PC-9 (cell line): ENCODE data around the gene ACBD6. TPM values are rescaled to one million over a fixed set of nuclear protein-coding genes. Genes with fewer than 3 reads are reported as not detected.

Source experiments
- BruUV-seq: library from RNA; stranded (reverse); fragments of 400-500 nt; replicated peaks from 2 replicates; lab custom pipeline; 2021; lab: Mats Ljungman, UMichigan
- CTCF ChIA-PET: fragments of 300-600 bp; sonication (Branson Sonifier 250); formaldehyde crosslinking; loops from one replicate; lab custom pipeline; 2022; ENCODE audit warnings: antibody characterized with exemption; lab: Charles Lee
- POLR2A ChIA-PET: fragments of 300-600 bp; sonication (Branson Sonifier 250); formaldehyde crosslinking; loops from one replicate; lab custom pipeline; 2022; ENCODE audit warnings: antibody characterized with exemption; ENCODE audit not compliant: unreplicated experiment; lab: Charles Lee
- DNase-seq, 2 experiments: peaks; one replicate each; pipeline versions ENCODE4 v3.0.0 to v3.0.0-alpha.2; 2015 to 2022; ENCODE audit warnings: mixed read lengths in 1 of 2
- H2AFZ ChIP-seq: fragments of 200-600 bp; sonication (generic); 2 replicates; pipeline ENCODE4 v1.8.1; 2017; ENCODE audit warnings: antibody characterized with exemption
- H3F3A ChIP-seq: fragments of 200-600 bp; sonication (generic); 2 replicates; pipeline ENCODE4 v1.8.1; 2017; ENCODE audit warnings: antibody characterized with exemption, mild to moderate bottlenecking, low read depth; ENCODE audit not compliant: insufficient read depth
- H3K27ac ChIP-seq: fragments of 200-600 bp; sonication (generic); 2 replicates; pipeline ENCODE4 v1.6.1; 2016; ENCODE audit warnings: mixed run types
- H3K27me3 ChIP-seq: fragments of 200-600 bp; sonication (generic); 2 replicates; pipeline ENCODE4 v1.6.1; 2016; ENCODE audit warnings: low read depth, mixed run types; ENCODE audit not compliant: insufficient read depth
- H3K36me3 ChIP-seq: fragments of 200-600 bp; sonication (generic); 2 replicates; pipeline ENCODE4 v1.6.1; 2016; ENCODE audit warnings: low read depth, mixed run types
- H3K4me1 ChIP-seq: fragments of 200-600 bp; sonication (generic); replicated peaks from 2 replicates; pipeline ENCODE4 v1.6.1; 2016; ENCODE audit warnings: mixed run types; ENCODE audit not compliant: insufficient read depth
- H3K4me2 ChIP-seq: fragments of 200-600 bp; sonication (generic); 2 replicates; pipeline ENCODE4 v1.6.1; 2017; ENCODE audit warnings: mixed run types
- H3K4me3 ChIP-seq: fragments of 200-600 bp; sonication (generic); 2 replicates; pipeline ENCODE4 v1.6.1; 2016; ENCODE audit warnings: mixed run types
- H3K79me2 ChIP-seq: fragments of 200-600 bp; sonication (generic); 2 replicates; pipeline ENCODE4 v1.6.1; 2017; ENCODE audit warnings: low read depth, mixed run types
- H3K9me2 ChIP-seq: fragments of 200-600 bp; sonication (generic); 2 replicates; pipeline ENCODE4 v1.8.1; 2017; ENCODE audit warnings: mild to moderate bottlenecking; ENCODE audit not compliant: insufficient read depth
- H3K9me3 ChIP-seq: fragments of 200-600 bp; sonication (generic); 2 replicates; pipeline ENCODE4 v1.8.1; 2016; ENCODE audit warnings: low read depth; ENCODE audit not compliant: insufficient read depth
- H4K20me1 ChIP-seq: fragments of 200-600 bp; sonication (generic); 2 replicates; pipeline ENCODE4 v1.8.1; 2017; ENCODE audit not compliant: insufficient read depth
- EZH2 ChIP-seq: fragments of 200-600 bp; sonication (generic); IDR thresholded peaks from 2 replicates; pipeline ENCODE4 v1.8.0; 2017; ENCODE audit warnings: antibody characterized with exemption, low read depth
- intact Hi-C: fragments of 100-400 bp; cut with micrococcal nuclease; formaldehyde crosslinking; loops from one replicate; pipeline ENCODE4 v1.10.0; 2022; ENCODE audit not compliant: unreplicated experiment
- total RNA-seq: library from RNA; stranded (reverse); gene quantifications from 2 replicates; pipeline ENCODE4 v1.2.3, GENCODE V29; 2021
- TF ChIP-seq, protein P1 (sequence below): fragments of 200-600 bp; sonication (generic); conservative IDR thresholded peaks from 2 replicates; pipeline ENCODE4 v1.6.1; 2017; ENCODE audit warnings: mixed run types, antibody characterized with exemption, mild to moderate bottlenecking, moderate library complexity

Gene ACBD6
- total RNA-seq, 1 experiment from 2014 or later = 61.0 TPM

DNA sequence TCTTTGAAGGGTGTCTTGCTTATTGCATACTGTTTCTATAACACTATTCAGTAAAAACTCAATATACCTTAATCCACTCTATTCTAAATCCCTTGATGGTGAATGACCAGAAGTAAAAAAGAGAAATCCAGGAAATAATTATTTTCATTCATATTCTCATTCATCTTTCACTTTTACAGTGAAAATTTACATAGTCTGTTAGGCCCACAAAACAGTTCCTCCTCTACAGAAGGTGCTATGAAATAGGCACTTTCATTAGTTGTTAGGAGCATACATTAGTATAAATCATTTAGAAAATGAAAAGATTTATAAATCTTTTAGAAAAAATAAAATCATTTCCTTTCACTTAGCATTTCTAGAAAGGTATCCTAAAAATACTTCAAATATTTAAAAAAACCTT, 157.2 kb downstream of the ACBD6 start:
- no peaks in the 10 kb centered on the region for H3K27me3 ChIP-seq
- ChIA-PET POLR2A (no interaction called here), CTCF (no interaction called here)
- H4K20me1 ChIP-seq = no peaks in the 10 kb centered on the region; the same call in 1 of the 2 replicates
- no peaks in the 10 kb centered on the region for H3K9me2 ChIP-seq
- H3K4me3 ChIP-seq = no peak overlapping the region
- no peak overlapping the region for H3K27ac ChIP-seq
- intact Hi-C loops = no loop called here
- H3K4me2 ChIP-seq = no peak overlapping the region
- no peaks in the 10 kb centered on the region for H3K36me3 ChIP-seq
- DNase-seq = no peak
- H3F3A ChIP-seq = no peaks in the 10 kb centered on the region; the same call in 1 of the 2 replicates
- TF ChIP-seq, protein P1, sequence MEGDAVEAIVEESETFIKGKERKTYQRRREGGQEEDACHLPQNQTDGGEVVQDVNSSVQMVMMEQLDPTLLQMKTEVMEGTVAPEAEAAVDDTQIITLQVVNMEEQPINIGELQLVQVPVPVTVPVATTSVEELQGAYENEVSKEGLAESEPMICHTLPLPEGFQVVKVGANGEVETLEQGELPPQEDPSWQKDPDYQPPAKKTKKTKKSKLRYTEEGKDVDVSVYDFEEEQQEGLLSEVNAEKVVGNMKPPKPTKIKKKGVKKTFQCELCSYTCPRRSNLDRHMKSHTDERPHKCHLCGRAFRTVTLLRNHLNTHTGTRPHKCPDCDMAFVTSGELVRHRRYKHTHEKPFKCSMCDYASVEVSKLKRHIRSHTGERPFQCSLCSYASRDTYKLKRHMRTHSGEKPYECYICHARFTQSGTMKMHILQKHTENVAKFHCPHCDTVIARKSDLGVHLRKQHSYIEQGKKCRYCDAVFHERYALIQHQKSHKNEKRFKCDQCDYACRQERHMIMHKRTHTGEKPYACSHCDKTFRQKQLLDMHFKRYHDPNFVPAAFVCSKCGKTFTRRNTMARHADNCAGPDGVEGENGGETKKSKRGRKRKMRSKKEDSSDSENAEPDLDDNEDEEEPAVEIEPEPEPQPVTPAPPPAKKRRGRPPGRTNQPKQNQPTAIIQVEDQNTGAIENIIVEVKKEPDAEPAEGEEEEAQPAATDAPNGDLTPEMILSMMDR = no peak
- no peak for TF ChIP-seq EZH2
- H3K79me2 ChIP-seq = 0 out of 2 replicates have a peak, but pooled peaks cover under 1% of the 10 kb centered on the region
- no peak overlapping the region for H2AFZ ChIP-seq
- no TSS peak for BruUV-seq
- no peaks in the 10 kb centered on the region for H3K4me1 ChIP-seq
- H3K9me3 ChIP-seq = no peaks in the 10 kb centered on the region

DNA sequence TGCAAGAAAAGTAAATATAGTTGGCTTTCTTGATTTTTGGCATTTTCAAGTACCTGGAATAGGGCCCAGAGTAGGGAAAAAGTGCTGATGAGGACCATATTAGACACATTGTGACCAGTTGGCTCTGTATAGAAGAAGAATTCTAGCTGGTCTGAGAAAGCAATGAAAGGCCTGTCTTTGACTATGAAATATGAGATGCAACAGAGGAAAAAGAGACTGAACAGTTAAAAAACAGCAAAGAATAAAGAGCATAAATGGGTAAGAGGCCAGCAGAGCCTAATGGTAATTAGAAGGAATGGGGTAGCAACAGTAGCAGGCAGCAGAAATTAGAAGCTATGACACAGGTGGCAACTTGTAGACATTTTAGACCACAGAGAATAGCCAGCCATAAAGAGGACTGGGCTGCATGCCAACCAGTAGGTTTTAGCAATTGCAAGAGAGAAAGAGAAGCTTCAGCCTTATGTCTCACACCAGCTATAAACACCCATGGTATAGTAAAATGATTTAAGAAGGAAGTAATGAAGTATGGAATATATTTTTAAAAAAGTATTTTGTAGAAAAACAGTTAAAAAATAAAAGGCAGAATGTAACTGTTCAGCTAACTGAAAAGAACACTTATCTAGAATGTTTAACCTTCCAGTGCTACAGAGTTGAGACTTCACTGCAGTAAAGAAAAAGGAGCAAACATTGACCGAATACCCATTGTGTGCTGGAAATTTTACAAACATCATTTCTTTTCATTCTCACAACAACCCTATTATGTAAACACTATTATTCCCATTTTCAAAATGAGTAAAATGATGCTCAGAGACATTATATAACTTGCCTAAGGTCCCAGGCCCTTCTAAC, 158.2 kb downstream of the ACBD6 start:
- CTCF ChIA-PET = no interaction called here
- no peaks in the 10 kb centered on the region for H3K9me3 ChIP-seq
- no peak for DNase-seq
- BruUV-seq = no TSS peak
- 0 out of 2 replicates have a peak, but pooled peaks cover 3% of the 10 kb centered on the region for H3K79me2 ChIP-seq
- no peak overlapping the region for H2AFZ ChIP-seq
- no peak for TF ChIP-seq EZH2
- TF ChIP-seq, protein P1 = no peak
- no peak overlapping the region for H3K27ac ChIP-seq
- no peaks in the 10 kb centered on the region for H3K9me2 ChIP-seq
- no peaks in the 10 kb centered on the region for H3K36me3 ChIP-seq
- H3K27me3 ChIP-seq = no peaks in the 10 kb centered on the region
- H4K20me1 ChIP-seq = no peaks in the 10 kb centered on the region; the same call in 1 of the 2 replicates
- intact Hi-C loops = no loop called here
- no peak overlapping the region for H3K4me3 ChIP-seq
- no peak overlapping the region for H3K4me2 ChIP-seq
- no peaks in the 10 kb centered on the region for H3K4me1 ChIP-seq
- POLR2A ChIA-PET = no interaction called here
- H3F3A ChIP-seq = no peaks in the 10 kb centered on the region; the same call in 1 of the 2 replicates

DNA sequence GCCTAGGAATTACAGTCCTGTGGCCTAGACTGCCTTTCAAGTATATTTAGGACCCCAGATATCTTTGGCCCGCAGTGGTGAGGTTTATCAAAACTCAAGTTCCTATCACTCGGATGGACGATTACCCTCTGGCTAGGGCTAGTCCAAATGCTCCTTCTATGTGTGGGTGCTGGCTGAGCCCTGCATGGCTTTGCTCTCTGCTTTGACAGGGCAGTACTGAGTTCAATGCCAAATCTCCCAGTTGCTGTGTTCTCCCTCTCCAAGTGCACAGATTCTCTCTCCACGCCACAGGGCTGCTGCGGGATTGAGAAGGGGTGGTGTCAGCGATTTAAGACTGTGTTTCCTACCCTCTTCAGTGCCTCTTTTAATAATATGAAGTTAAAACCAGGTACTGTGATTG, 175.3 kb downstream of the ACBD6 start:
- H3F3A ChIP-seq = no peaks in the 10 kb centered on the region
- 0 out of 2 replicates have a peak, but pooled peaks cover 4% of the 10 kb centered on the region for H3K9me3 ChIP-seq
- TF ChIP-seq, protein P1 = no peak
- TF ChIP-seq EZH2 = no peak
- H3K79me2 ChIP-seq = no peaks in the 10 kb centered on the region; the same call in 1 of the 2 replicates
- ChIA-PET CTCF (no interaction called here), POLR2A (no interaction called here)
- H3K4me3 ChIP-seq = no peak overlapping the region
- DNase-seq = no peak
- H3K36me3 ChIP-seq = no peaks in the 10 kb centered on the region
- peaks cover 8% of the 10 kb centered on the region; the same call in 1 of the 2 replicates for H4K20me1 ChIP-seq
- no peaks in the 10 kb centered on the region for H3K27me3 ChIP-seq
- no peak overlapping the region for H2AFZ ChIP-seq
- H3K27ac ChIP-seq = no peak overlapping the region
- no peak overlapping the region for H3K4me2 ChIP-seq
- intact Hi-C loops = no loop called here
- no TSS peak for BruUV-seq
- H3K9me2 ChIP-seq = no peaks in the 10 kb centered on the region
- no peaks in the 10 kb centered on the region for H3K4me1 ChIP-seq
